Measurements from ENCODE around the gene RNF166.

Gene RNF166

DNA sequence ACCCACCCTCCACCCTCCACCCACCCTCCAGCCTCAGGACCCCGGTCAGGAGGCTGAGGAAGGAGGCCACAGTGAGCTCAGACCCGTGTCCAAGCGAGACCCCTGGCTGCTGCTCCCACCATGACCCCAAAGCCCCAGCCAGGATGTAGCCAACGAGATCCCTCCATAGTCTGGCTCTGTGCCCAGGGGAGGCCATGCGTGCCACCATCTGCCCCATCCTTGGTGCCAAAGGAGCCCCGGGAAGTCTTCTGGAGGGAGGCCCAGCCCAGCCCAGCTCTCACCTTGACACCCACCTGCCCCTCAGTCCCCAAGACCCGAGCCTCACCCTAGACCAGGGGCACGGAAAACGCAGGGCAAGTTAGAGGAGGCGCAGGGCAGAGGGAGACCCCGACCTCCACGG, 44.6 kb upstream of the RNF166 start:
- FAIRE-seq (no peak), DNase-seq (ENCODE audit: insufficient read length, low spot score) (no peak)

DNA sequence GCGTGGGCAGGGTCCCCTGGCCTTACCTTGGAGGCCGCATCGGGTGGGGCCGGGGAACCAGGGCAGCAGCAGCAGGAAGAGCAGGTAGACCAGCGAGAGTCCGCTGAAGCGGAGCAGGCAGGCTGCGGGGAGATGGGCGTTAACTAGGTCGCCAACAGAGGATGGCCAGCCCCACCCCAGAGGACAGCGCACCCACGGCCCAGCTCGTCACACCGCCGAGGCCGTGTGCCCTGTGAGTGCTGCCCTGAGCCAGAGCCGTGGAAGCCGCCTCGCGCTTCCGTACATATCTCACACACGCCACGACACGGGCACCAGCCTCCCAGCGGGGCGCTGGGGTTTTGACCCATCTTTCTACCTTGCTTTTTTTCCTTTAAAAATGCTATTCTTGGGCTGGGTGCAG, 43.1 kb upstream of the RNF166 start:
- FAIRE-seq: no peak

More for the DNA sequence above, 44.6 kb upstream of the RNF166 start:
- TF ChIP-seq, protein P1, sequence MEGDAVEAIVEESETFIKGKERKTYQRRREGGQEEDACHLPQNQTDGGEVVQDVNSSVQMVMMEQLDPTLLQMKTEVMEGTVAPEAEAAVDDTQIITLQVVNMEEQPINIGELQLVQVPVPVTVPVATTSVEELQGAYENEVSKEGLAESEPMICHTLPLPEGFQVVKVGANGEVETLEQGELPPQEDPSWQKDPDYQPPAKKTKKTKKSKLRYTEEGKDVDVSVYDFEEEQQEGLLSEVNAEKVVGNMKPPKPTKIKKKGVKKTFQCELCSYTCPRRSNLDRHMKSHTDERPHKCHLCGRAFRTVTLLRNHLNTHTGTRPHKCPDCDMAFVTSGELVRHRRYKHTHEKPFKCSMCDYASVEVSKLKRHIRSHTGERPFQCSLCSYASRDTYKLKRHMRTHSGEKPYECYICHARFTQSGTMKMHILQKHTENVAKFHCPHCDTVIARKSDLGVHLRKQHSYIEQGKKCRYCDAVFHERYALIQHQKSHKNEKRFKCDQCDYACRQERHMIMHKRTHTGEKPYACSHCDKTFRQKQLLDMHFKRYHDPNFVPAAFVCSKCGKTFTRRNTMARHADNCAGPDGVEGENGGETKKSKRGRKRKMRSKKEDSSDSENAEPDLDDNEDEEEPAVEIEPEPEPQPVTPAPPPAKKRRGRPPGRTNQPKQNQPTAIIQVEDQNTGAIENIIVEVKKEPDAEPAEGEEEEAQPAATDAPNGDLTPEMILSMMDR (IDR thresholded peaks at IDR 0.05; ENCODE audit: insufficient read depth, missing control alignments): no peak

DNA sequence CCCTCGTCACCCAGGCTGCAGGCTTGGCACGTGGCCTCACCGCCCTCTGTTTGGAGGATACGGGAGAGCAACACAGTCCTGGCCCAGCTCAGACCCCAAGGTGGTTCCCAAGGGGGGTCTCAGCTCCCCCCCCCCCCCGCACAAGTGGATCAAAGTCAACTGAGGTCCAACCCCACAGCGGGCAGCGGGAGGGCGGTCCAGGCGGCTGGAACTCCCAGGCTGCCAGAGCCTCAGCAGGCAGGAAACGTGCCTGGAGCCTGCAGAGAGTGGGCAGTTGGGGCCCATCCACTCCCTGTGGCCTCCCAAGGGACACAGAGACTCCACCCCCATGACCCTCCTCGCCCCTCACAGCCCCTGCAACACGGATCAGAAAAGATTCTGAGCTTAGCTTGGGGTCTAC, 42.2 kb upstream of the RNF166 start:
- DNase-seq (ENCODE audit: insufficient read length, low spot score): no peak
- TF ChIP-seq, protein P1 (IDR thresholded peaks at IDR 0.05; ENCODE audit: insufficient read depth, missing control alignments): no peak
- FAIRE-seq: no peak

More for the DNA sequence above, 43.1 kb upstream of the RNF166 start:
- TF ChIP-seq, protein P1 (IDR thresholded peaks at IDR 0.05; ENCODE audit: insufficient read depth, missing control alignments): no peak
- no peak for DNase-seq (ENCODE audit: insufficient read length, low spot score)

DNA sequence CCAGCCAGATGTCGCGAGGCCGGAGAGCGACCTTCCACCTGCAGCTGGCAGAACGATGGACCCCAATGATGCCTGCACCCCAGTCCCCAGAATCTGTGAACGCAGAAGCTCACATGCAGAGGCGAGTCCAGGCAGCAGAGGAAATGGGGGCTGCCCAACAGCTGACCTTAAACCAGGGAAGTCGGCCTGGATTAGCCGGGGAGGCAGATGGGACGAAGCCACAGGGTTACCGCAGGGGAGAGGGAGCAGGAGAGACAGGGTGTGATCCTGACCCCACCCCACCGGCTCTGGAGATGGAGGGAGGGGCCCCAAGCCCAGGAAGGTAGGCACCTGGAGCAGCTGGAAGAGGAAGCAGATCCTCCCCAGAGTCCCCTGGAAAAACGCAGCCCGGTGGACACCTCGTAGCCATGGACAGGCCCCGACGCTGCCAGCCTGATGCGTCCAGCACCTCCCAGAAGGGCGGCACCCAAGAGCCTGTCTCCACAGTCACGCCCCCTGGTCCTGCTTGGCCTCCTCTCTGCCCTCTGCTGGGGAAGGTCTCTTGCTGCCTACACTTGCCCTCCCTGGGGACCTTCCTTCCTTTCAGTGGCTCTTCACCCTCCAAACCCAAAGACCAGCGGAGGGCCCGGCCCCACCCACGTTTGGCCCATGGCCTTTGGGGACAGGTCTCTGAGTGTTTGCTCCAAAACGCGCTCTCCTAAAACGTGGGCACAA, 41.5 kb upstream of the RNF166 start:
- TF ChIP-seq, protein P1 (IDR thresholded peaks at IDR 0.05; ENCODE audit: insufficient read depth, missing control alignments): peak; percentile 41
- FAIRE-seq (no peak), DNase-seq (ENCODE audit: insufficient read length, low spot score) (no peak)

DNA sequence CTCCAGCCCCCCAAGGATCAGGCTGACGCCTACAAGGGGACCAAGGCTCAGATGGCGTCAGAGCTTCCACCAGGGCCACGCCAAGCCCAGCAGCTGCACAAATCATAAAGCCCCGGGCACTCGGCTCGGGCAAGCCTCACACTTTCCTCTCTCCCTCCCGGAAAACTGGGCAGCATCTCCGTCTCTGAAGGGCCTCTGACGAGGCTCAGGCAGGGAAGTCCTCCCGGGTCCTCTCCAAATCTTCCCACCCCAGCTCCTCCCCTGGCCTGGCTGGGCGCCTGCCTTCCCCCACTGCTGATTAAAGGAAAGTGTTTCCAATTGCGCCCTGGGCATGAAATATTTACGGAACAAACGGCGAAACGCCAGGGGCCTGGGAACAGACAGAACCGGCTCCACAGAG, 40.3 kb upstream of the RNF166 start:
- TF ChIP-seq, protein P1 (IDR thresholded peaks at IDR 0.05; ENCODE audit: insufficient read depth, missing control alignments): no peak
- FAIRE-seq (no peak), DNase-seq (ENCODE audit: insufficient read length, low spot score) (no peak)

DNA sequence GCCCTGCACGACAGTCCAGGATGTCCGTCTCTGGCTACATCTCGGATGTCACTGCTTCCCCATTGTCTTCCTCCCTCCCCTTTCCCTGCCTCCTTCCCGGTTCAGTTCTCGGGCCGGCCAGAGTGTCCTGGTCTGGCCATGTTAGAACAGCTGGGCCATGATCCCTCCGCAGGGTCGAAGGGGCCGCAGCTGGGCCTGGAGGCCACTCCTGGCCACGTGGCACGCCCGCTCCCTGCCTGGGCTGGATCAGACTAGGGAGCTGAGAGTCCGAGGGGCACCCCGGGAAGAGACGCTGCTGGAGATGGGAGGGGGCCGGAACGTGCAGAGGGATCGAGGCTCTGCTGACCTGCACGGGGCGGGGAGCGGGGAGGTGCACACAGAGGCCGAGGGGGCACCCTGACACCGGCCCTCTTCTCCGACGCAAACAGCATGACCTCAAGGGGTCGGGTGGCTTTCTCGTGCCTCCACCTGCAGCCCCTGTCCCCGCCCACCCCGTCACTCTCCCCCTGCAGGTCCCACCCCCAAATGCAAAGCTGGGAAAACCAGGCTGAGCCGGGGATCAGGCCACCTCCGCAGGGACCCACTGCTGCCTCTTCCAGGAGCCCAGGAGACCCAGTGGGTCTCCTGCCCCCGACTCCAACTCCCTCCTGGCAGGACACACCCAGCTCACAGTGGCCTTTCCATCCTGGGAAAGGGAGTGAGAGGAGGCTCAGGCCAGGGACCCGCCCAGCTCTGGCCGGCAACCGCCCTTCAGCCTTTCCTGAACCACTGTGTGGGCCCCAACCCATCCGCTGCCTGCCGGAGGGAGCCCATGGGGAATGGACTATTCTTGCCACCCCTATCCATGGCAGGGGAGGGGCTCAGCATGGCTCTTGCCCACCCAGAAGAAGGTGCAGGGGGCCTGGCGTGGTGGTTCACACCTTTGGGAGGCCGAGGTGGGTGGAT, 38.6 kb upstream of the RNF166 start:
- TF ChIP-seq, protein P1 (IDR thresholded peaks at IDR 0.05; ENCODE audit: insufficient read depth, missing control alignments): no peak
- FAIRE-seq (no peak), DNase-seq (ENCODE audit: insufficient read length, low spot score) (no peak)
